GM21717 (cell line): ENCODE data around the gene DIP2B.

Experiments
- ATAC-seq: cut with Tn5 transposase; IDR thresholded peaks from one replicate; pipeline ENCODE4 v1.9.1; 2021; ENCODE audit warnings: mild to moderate bottlenecking, moderate library complexity; ENCODE audit not compliant: unreplicated experiment

DIP2B gene

DNA sequence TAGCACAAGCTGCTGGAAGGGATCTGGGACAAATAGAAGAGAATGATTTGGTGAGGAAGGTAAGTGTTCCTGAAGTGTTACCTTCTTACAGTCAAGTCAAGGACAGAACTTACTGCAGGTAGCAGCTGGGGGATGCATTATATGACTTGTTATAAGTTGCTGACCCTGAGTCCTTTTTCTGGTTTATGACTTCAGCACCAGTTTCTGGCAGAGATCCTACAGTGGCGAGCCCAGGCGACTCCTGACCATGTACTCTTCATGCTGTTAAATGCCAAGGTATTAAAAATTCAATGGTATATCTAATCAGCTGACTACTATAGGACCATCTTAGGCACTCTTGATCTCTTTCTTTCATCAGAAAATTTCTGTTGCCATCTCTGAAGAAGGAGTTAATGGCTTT is 214.0 kb downstream of the DIP2B start:
- no peak for ATAC-seq

DNA sequence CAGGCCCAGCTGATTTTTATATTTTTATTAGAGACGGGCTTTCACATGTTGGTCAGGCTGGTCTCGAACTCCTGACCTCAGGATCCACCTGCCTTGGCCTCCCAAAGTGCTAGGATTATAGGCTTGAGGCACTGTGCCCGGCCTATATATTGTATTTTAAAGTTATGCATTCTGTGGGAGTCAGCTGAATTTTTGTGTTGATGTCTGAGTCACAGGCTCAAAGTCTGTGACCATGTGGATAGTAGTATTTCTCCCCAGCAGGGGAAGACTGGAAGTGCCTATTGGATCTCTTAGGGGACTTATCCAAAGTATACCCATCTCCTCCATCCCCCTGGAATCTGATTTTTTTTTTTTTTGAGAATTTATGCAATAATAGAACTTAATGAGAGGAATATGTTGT is 215.3 kb downstream of the DIP2B start:
- no peak for ATAC-seq

- ATAC-seq, result no peak
These were observed 215.7 kb downstream of the DIP2B start for GRCh38 chr12:50720501-50720900.

GRCh38 chr12:50723865-50724264 is 219.1 kb downstream of the DIP2B start:
- no peak for ATAC-seq

- ATAC-seq, result no peak
These were observed 220.5 kb downstream of the DIP2B start for GRCh38 chr12:50725011-50725942.

DNA sequence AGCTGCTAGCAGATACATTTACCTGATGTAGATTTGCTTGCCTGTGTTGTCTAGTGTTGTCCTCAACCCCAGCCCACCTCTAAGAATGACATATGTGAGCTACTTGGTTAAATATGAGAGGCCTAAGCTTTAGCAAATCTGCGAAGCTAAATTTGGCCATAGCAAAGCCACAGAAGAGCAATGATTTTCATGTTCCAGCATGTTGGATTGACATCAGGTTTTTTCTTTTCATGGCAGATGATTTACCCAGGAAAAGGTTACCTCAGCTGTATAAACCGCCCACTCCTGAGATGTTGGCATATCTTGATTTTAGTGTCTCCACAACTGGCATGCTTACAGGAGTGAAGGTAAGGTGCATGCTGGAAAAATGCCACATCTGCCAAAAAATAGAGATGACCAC is 222.7 kb downstream of the DIP2B start:
- no peak for ATAC-seq

DNA sequence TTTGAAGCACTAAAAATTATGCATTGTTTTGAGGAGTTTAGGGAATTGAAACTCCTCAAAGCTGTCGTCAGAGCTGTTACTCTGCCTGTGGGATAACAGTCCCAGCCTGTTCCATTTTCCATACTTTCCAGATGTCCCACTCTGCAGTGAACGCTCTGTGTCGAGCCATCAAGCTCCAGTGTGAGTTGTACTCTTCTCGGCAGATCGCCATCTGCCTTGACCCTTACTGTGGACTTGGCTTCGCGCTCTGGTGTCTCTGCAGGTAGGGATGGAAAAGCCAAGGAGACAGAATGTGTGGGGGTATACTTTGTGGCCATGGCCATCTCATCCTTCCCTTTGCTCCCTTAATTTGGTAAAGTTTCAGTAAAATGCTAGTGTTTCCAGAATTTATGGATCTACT is 223.6 kb downstream of the DIP2B start:
- ATAC-seq, result no peak

DNA sequence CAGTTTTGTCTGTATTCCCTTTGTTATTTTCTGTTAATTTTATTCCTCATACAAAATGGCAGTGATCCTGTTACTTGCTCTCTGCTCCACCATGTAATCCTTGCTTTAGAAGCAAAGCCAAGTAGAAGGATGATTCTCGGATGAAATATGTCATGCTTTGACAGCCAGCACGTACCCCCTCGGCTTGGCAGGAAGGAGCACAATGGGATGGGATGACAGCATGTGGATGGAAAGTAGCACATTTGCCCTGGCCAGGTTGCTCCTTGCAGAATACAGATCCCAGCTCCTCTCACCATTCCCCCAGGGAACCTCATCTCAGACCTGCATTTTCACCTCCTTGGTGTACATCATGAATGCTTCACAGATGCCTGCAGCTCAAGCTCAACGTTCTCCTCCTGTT is 224.1 kb downstream of the DIP2B start:
- ATAC-seq, result no peak

DNA sequence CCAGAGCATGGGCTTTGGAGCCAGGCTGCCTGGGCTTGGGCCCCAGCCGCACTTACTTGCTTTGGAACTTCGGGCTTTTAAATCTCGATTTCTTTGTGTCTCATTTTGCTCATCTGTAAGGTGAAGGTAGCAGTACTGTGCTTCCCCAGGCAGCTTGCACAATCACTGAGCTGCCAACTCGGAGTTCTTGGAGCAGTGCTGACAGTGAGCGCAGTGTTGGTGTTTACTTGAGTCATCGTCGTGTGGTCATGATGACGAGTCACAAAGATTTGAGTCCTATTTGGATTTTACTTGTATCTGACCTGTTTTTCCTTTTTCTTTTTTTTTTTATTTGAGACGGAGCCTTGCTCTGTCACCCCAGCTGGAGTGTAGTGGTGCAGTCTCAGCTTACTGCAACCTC is 227.8 kb downstream of the DIP2B start:
- ATAC-seq, result no peak

GRCh38 chr12:50733706-50734105 is 228.9 kb downstream of the DIP2B start:
- no peak for ATAC-seq

DNA sequence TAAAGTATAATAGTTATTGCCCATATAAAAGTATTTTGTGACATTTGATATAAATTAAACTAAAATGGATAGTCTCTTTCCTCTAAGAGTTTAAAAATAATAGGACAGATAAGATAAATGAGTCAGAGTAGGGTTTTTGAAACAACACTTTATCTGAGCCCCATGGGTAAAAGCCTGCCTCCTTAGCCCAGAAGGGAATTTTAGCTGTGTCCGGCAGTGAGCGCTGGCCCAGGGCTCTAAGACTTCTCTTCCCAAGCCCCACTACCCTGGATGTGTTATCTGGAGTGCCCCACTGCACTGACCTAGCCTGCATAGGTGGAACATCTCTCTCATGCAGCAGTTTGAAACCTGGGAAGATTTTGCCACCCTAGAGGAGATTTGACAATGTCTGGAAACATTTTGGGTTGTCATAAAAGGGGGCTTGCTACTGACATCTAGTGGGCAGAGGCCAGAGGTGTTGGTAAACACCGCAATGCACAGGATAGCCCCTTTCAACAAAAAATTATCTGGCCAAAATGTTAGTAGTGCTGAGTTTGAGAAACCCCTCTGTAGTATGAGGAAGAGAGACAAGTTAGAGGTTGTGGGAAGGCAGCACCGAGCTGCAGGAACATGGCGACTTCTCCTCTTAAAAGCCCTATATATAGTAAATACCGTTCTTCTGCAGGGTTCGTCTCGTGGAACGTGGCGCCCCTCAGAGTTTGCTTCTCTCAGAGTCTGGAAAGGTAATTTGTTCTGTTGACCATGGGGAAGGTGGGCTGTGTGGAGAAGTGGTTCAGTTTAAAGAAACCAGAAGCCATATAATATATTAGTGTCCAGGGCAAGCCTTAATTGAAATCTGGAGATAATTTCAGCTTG is 229.9 kb downstream of the DIP2B start:
- ATAC-seq, result no peak

- no peak for ATAC-seq
These were observed 234.8 kb downstream of the DIP2B start for GRCh38 chr12:50739611-50740010.

GRCh38 chr12:50740307-50740706 is 235.5 kb downstream of the DIP2B start:
- ATAC-seq, result no peak

GRCh38 chr12:50742776-50743175 is 238.0 kb downstream of the DIP2B start:
- no peak for ATAC-seq

- no peak for ATAC-seq
These were observed 241.1 kb downstream of the DIP2B start for GRCh38 chr12:50745861-50746260.

GRCh38 chr12:50746431-50746830 is 241.6 kb downstream of the DIP2B start:
- no peak for ATAC-seq

GRCh38 chr12:50747817-50748216 is 243.0 kb downstream of the DIP2B start:
- no peak for ATAC-seq

DNA sequence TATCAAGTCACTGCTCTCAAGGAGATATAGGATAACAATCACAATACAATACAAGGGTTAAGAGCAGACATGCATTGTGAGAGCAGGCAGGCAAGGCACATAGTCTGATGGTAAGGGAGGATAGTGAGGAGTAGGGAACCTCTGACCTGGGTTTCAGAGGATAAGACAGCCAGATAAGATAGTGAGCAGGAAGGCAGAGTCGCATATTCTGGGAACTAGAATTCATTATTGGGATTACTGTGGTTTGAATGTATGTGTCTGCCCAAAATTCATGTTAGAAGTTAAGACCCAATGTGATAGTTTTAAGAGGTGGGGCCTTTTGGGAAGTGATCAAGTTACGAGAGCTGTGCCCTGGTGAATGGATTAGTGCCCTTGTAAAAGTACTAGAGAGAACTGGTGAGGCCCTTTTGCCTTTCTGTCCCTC is 244.7 kb downstream of the DIP2B start:
- no peak for ATAC-seq

DNA sequence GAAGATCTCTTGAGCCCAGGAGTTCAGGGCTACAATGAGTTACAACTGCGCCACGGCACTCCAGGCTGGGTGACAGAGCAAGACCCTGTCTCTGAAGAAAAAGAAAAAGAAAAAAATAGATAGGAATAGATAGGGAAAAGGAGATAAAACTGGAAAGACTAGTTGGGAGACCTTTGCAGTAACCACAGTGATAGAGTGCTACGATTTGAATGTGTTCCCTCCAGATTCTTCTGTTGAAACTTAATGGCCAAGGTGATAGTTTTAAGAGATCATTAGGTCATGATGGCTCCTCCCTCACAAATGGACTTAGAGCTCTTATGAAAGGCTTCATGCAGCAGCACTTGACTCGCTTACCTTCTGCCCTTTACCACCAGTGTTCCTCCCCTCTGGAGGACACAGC is 245.6 kb downstream of the DIP2B start:
- ATAC-seq, result no peak

DNA sequence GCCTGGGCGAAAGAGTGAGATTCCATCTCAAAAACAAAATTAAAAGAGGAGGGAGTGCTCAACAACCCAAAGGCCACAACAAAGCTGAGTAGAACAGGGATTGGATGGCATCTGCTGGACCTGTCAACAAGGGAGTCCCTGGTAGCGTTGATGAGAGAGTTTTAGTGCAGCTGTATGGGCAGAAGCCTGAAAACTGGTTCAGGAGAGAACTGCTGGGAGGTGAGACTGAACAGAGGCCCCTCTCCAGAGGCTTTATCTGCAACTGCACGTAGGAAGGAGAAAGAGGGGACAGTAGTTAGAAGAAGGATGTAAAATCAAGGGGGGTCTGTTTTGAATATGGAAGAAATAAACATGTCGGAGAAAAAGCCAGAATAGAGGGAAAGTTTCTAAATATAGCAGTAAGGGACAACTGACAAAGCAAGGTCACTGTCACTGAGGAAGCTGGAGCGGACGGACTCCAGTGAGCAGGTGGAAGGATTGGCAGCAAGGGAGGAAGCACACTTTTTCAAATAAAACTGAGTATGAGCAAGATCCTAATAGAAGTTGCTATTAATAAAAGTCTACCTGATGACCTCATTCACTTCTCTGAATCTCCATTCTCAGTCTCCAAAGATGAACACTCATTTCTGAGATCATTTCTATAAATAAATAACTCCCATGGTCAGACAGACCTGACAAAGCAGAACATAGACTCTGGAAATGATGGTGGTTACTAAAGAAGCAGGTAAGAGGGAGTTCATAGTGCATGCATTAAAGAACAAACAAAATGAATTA is 247.3 kb downstream of the DIP2B start:
- no peak for ATAC-seq

DNA sequence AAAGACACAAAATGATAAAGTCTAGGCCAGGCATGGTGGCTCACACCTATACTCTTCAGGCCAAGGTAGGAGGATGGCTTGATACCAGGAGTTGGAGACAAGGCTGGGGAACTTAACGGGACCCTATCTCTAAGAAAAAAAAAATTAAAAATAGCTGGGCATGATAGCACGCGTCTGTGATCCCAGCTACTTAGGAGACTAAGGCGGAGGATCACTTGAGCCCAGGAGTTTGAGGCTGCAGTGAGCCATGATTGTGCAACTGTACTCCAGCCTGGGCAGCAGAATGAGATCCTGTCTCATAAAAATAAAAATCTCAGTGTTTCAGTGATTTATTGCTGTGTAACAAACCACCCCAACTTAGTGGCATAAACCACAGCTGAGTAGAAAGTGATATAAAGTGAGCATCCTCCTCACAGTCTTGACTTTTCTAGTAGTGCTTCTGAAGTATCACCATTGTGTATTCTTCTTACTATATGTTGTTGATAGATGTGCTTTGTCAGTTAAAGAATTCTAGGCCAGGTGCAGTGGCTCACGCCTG is 248.5 kb downstream of the DIP2B start:
- no peak for ATAC-seq
